Naive thymus-derived CD4-positive, alpha-beta T cell (primary cell): Measurements from ENCODE around the gene NOL4L. TPM values are rescaled to one million over a fixed set of nuclear protein-coding genes. Genes with fewer than 3 reads are reported as not detected.

Source experiments
- ATAC-seq: fragments of 150-1000 bp; cut with Tn5 transposase; 2 replicates; pipeline ENCODE4 v1.10.0; 2021; ENCODE audit warnings: mild to moderate bottlenecking, moderate library complexity
- CTCF ChIA-PET: fragments of 350-600 bp; sonication (Branson Sonifier 250); formaldehyde crosslinking; loops from one replicate; lab custom pipeline; 2021; ENCODE audit warnings: antibody characterized with exemption; lab: Charles Lee
- POLR2A ChIA-PET: fragments of 350-600 bp; sonication (Branson Sonifier 250); formaldehyde crosslinking; loops from one replicate; lab custom pipeline; 2021; ENCODE audit warnings: antibody characterized with exemption, inconsistent platforms; lab: Charles Lee
- DNase-seq, 9 donors: peaks; one replicate each; pipeline versions ENCODE4 v3.0.0 to v3.0.0-alpha.2; 2020 to 2022; ENCODE audit warnings: mixed read lengths in 1 of 9
- H3K27ac ChIP-seq: one replicate; pipeline ENCODE4 v1.7.0; 2013; ENCODE audit warnings: mild to moderate bottlenecking, low read depth, low read length, moderate library complexity
- H3K27me3 ChIP-seq, 2 donors: one replicate each; pipeline ENCODE4 v1.7.0; 2013; ENCODE audit warnings: low read length in 2 of 2, mild to moderate bottlenecking in 2 of 2, moderate library complexity in 2 of 2; ENCODE audit not compliant: control insufficient read depth in 2 of 2, insufficient read depth in 2 of 2
- H3K36me3 ChIP-seq, 3 experiments: 1 replicate in 2 of 3; 2 replicates in 1 of 3; pipeline ENCODE4 v1.7.0; 2013; ENCODE audit warnings: low read length in 3 of 3, mild to moderate bottlenecking in 3 of 3, moderate library complexity in 1 of 3; ENCODE audit not compliant: insufficient read depth in 3 of 3, control insufficient read depth in 2 of 3
- H3K4me1 ChIP-seq, 2 donors: one replicate each; pipeline ENCODE4 v1.7.0; 2013; ENCODE audit warnings: low read length in 2 of 2, mild to moderate bottlenecking in 2 of 2, moderate library complexity in 1 of 2; ENCODE audit not compliant: control insufficient read depth in 2 of 2, insufficient read depth in 2 of 2
- H3K4me3 ChIP-seq: 2 replicates; pipeline ENCODE4 v1.7.0; 2013; ENCODE audit warnings: mild to moderate bottlenecking, low read length
- H3K9me3 ChIP-seq, 3 experiments: 1 replicate in 2 of 3; 2 replicates in 1 of 3; pipeline ENCODE4 v1.7.0; 2013; ENCODE audit warnings: low read length in 3 of 3; ENCODE audit not compliant: control insufficient read depth in 2 of 3
- H3K27ac Mint-ChIP-seq, 9 donors: one replicate each; pipeline ENCODE4 v1.8.0; 2020 to 2022; ENCODE audit warnings: mixed read lengths in 9 of 9, mild to moderate bottlenecking in 8 of 9, moderate library complexity in 5 of 9, inconsistent platforms in 2 of 9
- H3K27me3 Mint-ChIP-seq, 5 donors: one replicate each; pipeline ENCODE4 v1.8.0; 2021 to 2022; ENCODE audit warnings: mixed read lengths in 5 of 5, mild to moderate bottlenecking in 1 of 5
- H3K36me3 Mint-ChIP-seq, 5 donors: one replicate each; pipeline ENCODE4 v1.8.0; 2020 to 2022; ENCODE audit warnings: mixed read lengths in 5 of 5, mild to moderate bottlenecking in 3 of 5, inconsistent platforms in 1 of 5
- H3K4me1 Mint-ChIP-seq, 7 donors: one replicate each; pipeline ENCODE4 v1.8.0; 2020 to 2022; ENCODE audit warnings: mixed read lengths in 7 of 7, mild to moderate bottlenecking in 3 of 7, inconsistent platforms in 1 of 7
- H3K4me3 Mint-ChIP-seq, 10 donors: one replicate each; pipeline ENCODE4 v1.8.0; 2020 to 2022; ENCODE audit warnings: mild to moderate bottlenecking in 10 of 10, mixed read lengths in 10 of 10, moderate library complexity in 6 of 10, inconsistent platforms in 2 of 10
- H3K9me3 Mint-ChIP-seq, 11 donors: one replicate each; pipeline ENCODE4 v1.8.0; 2020 to 2022; ENCODE audit warnings: mixed read lengths in 11 of 11, mild to moderate bottlenecking in 4 of 11, inconsistent platforms in 1 of 11, moderate library complexity in 1 of 11
- intact Hi-C, 2 donors: fragments of 100-400 bp; cut with micrococcal nuclease; formaldehyde crosslinking; loops; one replicate each; pipeline ENCODE4 v1.15.1; 2023
- polyA plus RNA-seq, 2 donors: library from polyadenylated mRNA; unstranded; fragments of 300-500 nt; fragmentation: Illumina TruSeq; gene quantifications; one replicate each; pipeline ENCODE4 v1.2.3, GENCODE V29; 2021
- total RNA-seq, 6 experiments: library from RNA in 5 of 6; stranded (reverse) in 5 of 6; gene quantifications; 1 replicate in 5 of 6; 2 replicates in 1 of 6; pipeline ENCODE4 v1.2.3 and lab custom pipeline; 2021 to 2026

The NOL4L gene
- total and polyA plus RNA-seq, 7 experiments from 2014 or later, result 17.3 to 81.9 (median 62.7) TPM

- no peaks in the 10 kb centered on the region for H3K27me3 Mint-ChIP-seq
- H3K36me3 Mint-ChIP-seq, result peaks cover 4 to 31% (median 8%) of the 10 kb centered on the region in 5 donors
- ChIA-PET POLR2A (no interaction called here), CTCF (no interaction called here)
- Histone ChIP-seq H3K27me3 (no peaks in the 10 kb centered on the region), H3K4me3 (no peak overlapping the region), H3K9me3 (no peaks in the 10 kb centered on the region), H3K27ac (peak overlapping the region; percentile 19), H3K4me1 (no peaks in the 10 kb centered on the region), H3K36me3 (peaks cover 0 to 98% (median 22%) of the 10 kb centered on the region in 3 experiments)
- H3K4me3 Mint-ChIP-seq, result no peak overlapping the region
- no peak for DNase-seq
- H3K4me1 Mint-ChIP-seq, result peaks cover 5 to 30% (median 23%) of the 10 kb centered on the region in 7 donors
- intact Hi-C loops, result no loop called here
- peak overlapping the region in 8 of 9 donors; percentile 20 to 92 (median 81) for H3K27ac Mint-ChIP-seq
- ATAC-seq, result no peak
- peaks cover 0 to 3% (median 0%) of the 10 kb centered on the region in 11 donors for H3K9me3 Mint-ChIP-seq
Measured at GRCh38 chr20:32449057-32449889, 135.9 kb downstream of the NOL4L start.

DNA sequence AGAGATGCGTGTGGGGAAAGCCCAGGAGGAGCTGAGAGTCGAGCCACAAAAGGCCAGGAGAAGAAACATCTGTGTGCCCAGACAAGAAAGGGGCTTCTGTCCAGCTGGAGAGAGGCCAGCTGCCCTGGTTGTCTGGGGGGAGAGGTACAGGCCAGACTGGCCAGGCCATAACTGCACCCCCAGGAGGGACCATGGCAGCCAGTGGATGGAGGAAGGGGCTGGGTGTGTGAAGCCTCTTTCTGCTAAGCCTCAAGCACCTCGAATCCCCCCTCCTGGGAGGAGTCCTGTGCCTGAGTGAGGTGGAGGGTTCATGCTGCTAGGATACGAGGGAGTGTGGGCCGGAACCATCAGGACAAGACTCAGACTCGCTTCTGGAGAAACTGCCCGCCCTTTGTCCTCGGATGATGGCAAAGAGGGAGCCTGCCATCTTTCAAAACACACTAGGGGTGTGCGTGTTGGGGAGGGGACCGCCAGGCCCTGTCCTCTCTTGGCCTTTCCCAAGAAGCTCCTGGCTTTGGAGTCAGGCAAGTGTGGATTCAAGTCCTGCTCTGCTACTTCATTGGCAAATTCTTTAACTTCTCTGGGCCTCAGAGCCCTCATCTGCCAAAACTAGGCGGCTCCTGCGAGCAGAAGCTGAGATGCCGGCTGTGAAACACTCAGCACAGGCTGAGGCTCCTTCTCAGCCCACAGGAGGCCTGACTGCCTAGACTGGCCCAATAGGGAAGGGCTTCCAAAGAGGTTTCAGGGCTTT lies 136.7 kb downstream of the NOL4L start:
- Histone ChIP-seq H3K27ac (peak overlapping the region; percentile 19), H3K4me1 (peaks cover 0 to 5% of the 10 kb centered on the region in 2 donors), H3K36me3 (peaks cover 0 to 90% (median 22%) of the 10 kb centered on the region in 3 experiments), H3K4me3 (no peak overlapping the region), H3K27me3 (no peaks in the 10 kb centered on the region), H3K9me3 (no peaks in the 10 kb centered on the region)
- Mint-ChIP-seq H3K36me3 (peaks cover 4 to 33% (median 8%) of the 10 kb centered on the region in 5 donors), H3K27ac (peak overlapping the region in 7 of 9 donors; percentile 68 to 87 (median 83)), H3K4me3 (peak overlapping the region in 1 of 10 donors; percentile 3), H3K27me3 (no peaks in the 10 kb centered on the region), H3K9me3 (peaks cover 0 to 3% (median 0%) of the 10 kb centered on the region in 11 donors), H3K4me1 (peaks cover 11 to 37% (median 31%) of the 10 kb centered on the region in 7 donors)
- ATAC-seq, result no peak
- ChIA-PET CTCF (no interaction called here), POLR2A (no interaction called here)
- intact Hi-C loops, result no loop called here
- peak in 1 of 9 donors; percentile 2 for DNase-seq

- Histone ChIP-seq H3K4me1 (peaks cover 0 to 5% of the 10 kb centered on the region in 2 donors), H3K27ac (no peak overlapping the region), H3K27me3 (no peaks in the 10 kb centered on the region), H3K4me3 (no peak overlapping the region), H3K36me3 (peaks cover 0 to 84% (median 22%) of the 10 kb centered on the region in 3 experiments), H3K9me3 (no peaks in the 10 kb centered on the region)
- Mint-ChIP-seq H3K4me1 (peaks cover 11 to 44% (median 35%) of the 10 kb centered on the region in 7 donors), H3K27me3 (no peaks in the 10 kb centered on the region), H3K36me3 (peaks cover 4 to 31% (median 8%) of the 10 kb centered on the region in 5 donors), H3K27ac (peak overlapping the region in 8 of 9 donors; percentile 51 to 87 (median 72)), H3K9me3 (peaks cover 0 to 3% (median 0%) of the 10 kb centered on the region in 11 donors), H3K4me3 (no peak overlapping the region)
- ATAC-seq, result no peak
- peak in 1 of 9 donors; percentile 3 for DNase-seq
- POLR2A ChIA-PET, result no interaction called here
- CTCF ChIA-PET, result no interaction called here
- intact Hi-C loops, result no loop called here
Measured at GRCh38 chr20:32447136-32448027, 137.8 kb downstream of the NOL4L start.

- Histone ChIP-seq H3K27me3 (no peaks in the 10 kb centered on the region), H3K4me3 (no peak overlapping the region), H3K4me1 (peaks cover 0 to 5% of the 10 kb centered on the region in 2 donors), H3K36me3 (peaks cover 2 to 80% (median 22%) of the 10 kb centered on the region in 3 experiments), H3K9me3 (no peaks in the 10 kb centered on the region), H3K27ac (peak overlapping the region; percentile 30)
- no peak for ATAC-seq
- no peak for DNase-seq
- ChIA-PET CTCF (no interaction called here), POLR2A (no interaction called here)
- peaks cover 11 to 44% (median 35%) of the 10 kb centered on the region in 7 donors for H3K4me1 Mint-ChIP-seq
- peak overlapping the region in 7 of 9 donors; percentile 21 to 92 (median 69) for H3K27ac Mint-ChIP-seq
- H3K27me3 Mint-ChIP-seq, result no peaks in the 10 kb centered on the region
- intact Hi-C loops, result no loop called here
- H3K4me3 Mint-ChIP-seq, result no peak overlapping the region
- H3K36me3 Mint-ChIP-seq, result peaks cover 4 to 31% (median 8%) of the 10 kb centered on the region in 5 donors
- H3K9me3 Mint-ChIP-seq, result peaks cover 0 to 3% (median 0%) of the 10 kb centered on the region in 11 donors
Measured at GRCh38 chr20:32446301-32447100, 138.6 kb downstream of the NOL4L start.

- ChIA-PET CTCF (interaction anchor here (1.9 kb wide), 1 partner anchor 10 kb away, joined by 4 read pairs; no protein-coding TSS in a partner anchor), POLR2A (no interaction called here)
- peaks cover 4 to 25% (median 8%) of the 10 kb centered on the region in 5 donors for H3K36me3 Mint-ChIP-seq
- peak overlapping the region; percentile 62 to 93 (median 84) for H3K27ac Mint-ChIP-seq
- peaks cover 0 to 3% (median 0%) of the 10 kb centered on the region in 11 donors for H3K9me3 Mint-ChIP-seq
- Histone ChIP-seq H3K9me3 (no peaks in the 10 kb centered on the region), H3K27me3 (no peaks in the 10 kb centered on the region), H3K4me3 (no peak overlapping the region), H3K4me1 (peaks cover 0 to 5% of the 10 kb centered on the region in 2 donors), H3K27ac (peak overlapping the region; percentile 30), H3K36me3 (peaks cover 5 to 79% (median 15%) of the 10 kb centered on the region in 3 experiments)
- no peaks in the 10 kb centered on the region for H3K27me3 Mint-ChIP-seq
- DNase-seq (no peak), ATAC-seq (peak; percentile 44)
- H3K4me1 Mint-ChIP-seq, result peaks cover 12 to 51% (median 36%) of the 10 kb centered on the region in 7 donors
- intact Hi-C loops, result no loop called here
- H3K4me3 Mint-ChIP-seq, result peak overlapping the region in 3 of 10 donors; percentile 4 to 32 (median 29)
Measured at GRCh38 chr20:32445539-32446273, 139.4 kb downstream of the NOL4L start.
